Upper lobe of left lung (tissue), 4 donors: ENCODE results near the gene RBBP8NL.

Source experiments
- CTCF ChIP-seq, 6 experiments: fragments of 450-650 bp in 4 of 6; fragments of 200-600 bp in 2 of 6; sonication (generic) in 2 of 6; IDR thresholded peaks; one replicate each; pipeline ENCODE4 v1.5.1; 2016 to 2019; ENCODE audit warnings: antibody characterized with exemption in 6 of 6
- EP300 ChIP-seq, 4 donors: sonication (generic); formaldehyde crosslinking; IDR thresholded peaks; one replicate each; pipeline ENCODE4 v1.5.1; 2017; ENCODE audit warnings: antibody characterized with exemption in 4 of 4, control low read depth in 2 of 4
- POLR2A ChIP-seq, 4 donors: fragments of 450-650 bp; IDR thresholded peaks; one replicate each; pipeline ENCODE4 v1.5.1; 2016 to 2017; ENCODE audit warnings: antibody characterized with exemption in 4 of 4, mild to moderate bottlenecking in 2 of 4
- POLR2AphosphoS5 ChIP-seq, 2 donors: sonication (generic); formaldehyde crosslinking; IDR thresholded peaks; one replicate each; pipeline ENCODE4 v1.5.1; 2017; ENCODE audit warnings: antibody characterized with exemption in 2 of 2

- TF ChIP-seq CTCF (IDR thresholded peaks at IDR 0.05) (no peak), POLR2A (IDR thresholded peaks at IDR 0.05) (no peak), EP300 (IDR thresholded peaks at IDR 0.05) (no peak), POLR2AphosphoS5 (IDR thresholded peaks at IDR 0.05) (no peak)
Measured at GRCh38 chr20:62393830-62394229, 33.5 kb downstream of the RBBP8NL start.
